HepG2 (cell line): Measurements from ENCODE around the gene CCDC57. TPM values are rescaled to one million over a fixed set of nuclear protein-coding genes. Genes with fewer than 3 reads are reported as not detected.

Experiments used
- DPF2 ChIP-seq: sonication (generic); formaldehyde crosslinking; IDR thresholded peaks from 2 replicates; pipeline ENCODE4 v1.4.0; 2020; ENCODE audit warnings: mild to moderate bottlenecking, low read depth, missing genetic modification reagents, borderline replicate concordance
- ELF4 ChIP-seq: sonication (generic); formaldehyde crosslinking; IDR thresholded peaks from 2 replicates; pipeline ENCODE4 v1.5.0; 2020; ENCODE audit warnings: missing genetic modification reagents, mild to moderate bottlenecking, moderate library complexity, borderline replicate concordance
- EP300 ChIP-seq, 3 experiments: sonication (generic) in 1 of 3; formaldehyde crosslinking in 1 of 3; IDR thresholded peaks; 2 replicates each; pipeline versions ENCODE4 v1.5.1 to v1.6.1; 2011 to 2020; ENCODE audit warnings: low read depth in 2 of 3, low read length in 2 of 3, borderline replicate concordance in 1 of 3, improper control_type of control experiment in 1 of 3, mild to moderate bottlenecking in 1 of 3, missing genetic modification reagents in 1 of 3, moderate library complexity in 1 of 3
- ERF ChIP-seq: IDR thresholded peaks from 2 replicates; pipeline ENCODE4 v1.6.1; 2018; ENCODE audit warnings: missing biosample characterization, missing genetic modification reagents
- KDM2A ChIP-seq: sonication (generic); formaldehyde crosslinking; IDR thresholded peaks from 2 replicates; pipeline ENCODE4 v1.4.0; 2020; ENCODE audit warnings: low read depth, missing genetic modification reagents, borderline replicate concordance
- KLF16 ChIP-seq, 2 experiments: sonication (generic) in 1 of 2; formaldehyde crosslinking in 1 of 2; IDR thresholded peaks; 2 replicates each; pipeline versions ENCODE4 v1.6.1 to v1.8.0; 2016 to 2023; ENCODE audit warnings: missing genetic modification reagents in 2 of 2, missing compliant biosample characterization in 1 of 2
- NFKB2 ChIP-seq: sonication (generic); formaldehyde crosslinking; IDR thresholded peaks from 2 replicates; pipeline ENCODE4 v1.4.0; 2020; ENCODE audit warnings: missing genetic modification reagents, borderline replicate concordance
- PITX1 ChIP-seq: sonication (generic); formaldehyde crosslinking; IDR thresholded peaks from 2 replicates; pipeline ENCODE4 v1.5.1; 2020; ENCODE audit warnings: mild to moderate bottlenecking, missing genetic modification reagents
- RFXANK ChIP-seq: IDR thresholded peaks from 2 replicates; pipeline ENCODE4 v1.6.1; 2016
- RXRB ChIP-seq: IDR thresholded peaks from 2 replicates; pipeline ENCODE4 v1.6.1; 2016; ENCODE audit warnings: borderline replicate concordance, missing genetic modification reagents, missing compliant biosample characterization
- SCMH1 ChIP-seq: sonication (generic); formaldehyde crosslinking; IDR thresholded peaks from 2 replicates; pipeline ENCODE4 v1.9.0; 2021; ENCODE audit warnings: missing genetic modification reagents, mild to moderate bottlenecking, borderline replicate concordance
- SIX4 ChIP-seq: sonication (generic); formaldehyde crosslinking; IDR thresholded peaks from 2 replicates; pipeline ENCODE4 v1.4.0; 2020; ENCODE audit warnings: missing genetic modification reagents
- THYN1 ChIP-seq: sonication (generic); formaldehyde crosslinking; IDR thresholded peaks from 2 replicates; pipeline ENCODE4 v1.8.1; 2023; ENCODE audit warnings: low read depth, mild to moderate bottlenecking, moderate library complexity, missing genetic modification reagents, borderline replicate concordance
- YEATS2 ChIP-seq: sonication (generic); formaldehyde crosslinking; IDR thresholded peaks from 2 replicates; pipeline ENCODE4 v1.4.0; 2020; ENCODE audit warnings: missing genetic modification reagents, borderline replicate concordance
- ZBTB7B ChIP-seq: sonication (generic); formaldehyde crosslinking; IDR thresholded peaks from 2 replicates; pipeline ENCODE4 v1.4.0; 2020; ENCODE audit warnings: missing genetic modification reagents
- ZFY ChIP-seq: sonication (generic); formaldehyde crosslinking; IDR thresholded peaks from 2 replicates; pipeline ENCODE4 v1.4.0; 2020; ENCODE audit warnings: missing genetic modification reagents
- ZNF354B ChIP-seq: sonication (generic); formaldehyde crosslinking; IDR thresholded peaks from 2 replicates; pipeline ENCODE4 v1.8.0; 2022; ENCODE audit warnings: mild to moderate bottlenecking, missing genetic modification reagents
- ZNF713 ChIP-seq: sonication (generic); formaldehyde crosslinking; IDR thresholded peaks from 2 replicates; pipeline ENCODE4 v1.4.0; 2020; ENCODE audit warnings: mild to moderate bottlenecking, missing genetic modification reagents
- ZSCAN29 ChIP-seq: sonication (generic); formaldehyde crosslinking; conservative IDR thresholded peaks from 2 replicates; pipeline ENCODE4 v1.4.0; 2020; ENCODE audit warnings: mild to moderate bottlenecking, missing genetic modification reagents
- polyA plus RNA-seq, 8 experiments: library from polyadenylated mRNA; depleted of rRNA in 3 of 8; stranded (reverse) in 7 of 8; unstranded in 1 of 8; fragments of >200 nt; fragmentation: Illumina TruSeq in 4 of 8; extraction: Trizol in 4 of 8; gene quantifications; 2 replicates each; pipeline versions ENCODE4 v1.2.1 to v1.2.3, GENCODE V29; 2011 to 2016; ENCODE audit warnings: low read depth in 4 of 8, missing spikeins in 1 of 8, mixed read lengths in 1 of 8; ENCODE audit not compliant: insufficient read depth in 1 of 8
- total RNA-seq, 5 experiments: library from RNA; depleted of rRNA; stranded (reverse); fragments of >200 nt; fragmentation: Illumina TruSeq; extraction: Trizol; gene quantifications; 2 replicates each; pipeline ENCODE4 v1.2.3, GENCODE V29; 2016; ENCODE audit warnings: low read depth in 1 of 5
- TF ChIP-seq, protein P1 (sequence below): sonication (generic); formaldehyde crosslinking; IDR thresholded peaks from 2 replicates; pipeline ENCODE4 v1.8.1; 2023; ENCODE audit warnings: missing genetic modification reagents, inconsistent platforms, borderline replicate concordance
- TF ChIP-seq, protein P2 (sequence below): sonication (generic); formaldehyde crosslinking; IDR thresholded peaks from 2 replicates; pipeline ENCODE4 v1.5.0; 2020; ENCODE audit warnings: missing genetic modification reagents
- TF ChIP-seq, protein P3 (sequence below): sonication (generic); formaldehyde crosslinking; IDR thresholded peaks from 2 replicates; pipeline ENCODE4 v1.4.0; 2020; ENCODE audit warnings: missing genetic modification reagents

The CCDC57 gene
- total and polyA plus RNA-seq, 2 of the 13 experiments (the other 11 are each of a cell fraction or from before 2014, with no cell fraction given) = 59.3 to 59.9 TPM

DNA sequence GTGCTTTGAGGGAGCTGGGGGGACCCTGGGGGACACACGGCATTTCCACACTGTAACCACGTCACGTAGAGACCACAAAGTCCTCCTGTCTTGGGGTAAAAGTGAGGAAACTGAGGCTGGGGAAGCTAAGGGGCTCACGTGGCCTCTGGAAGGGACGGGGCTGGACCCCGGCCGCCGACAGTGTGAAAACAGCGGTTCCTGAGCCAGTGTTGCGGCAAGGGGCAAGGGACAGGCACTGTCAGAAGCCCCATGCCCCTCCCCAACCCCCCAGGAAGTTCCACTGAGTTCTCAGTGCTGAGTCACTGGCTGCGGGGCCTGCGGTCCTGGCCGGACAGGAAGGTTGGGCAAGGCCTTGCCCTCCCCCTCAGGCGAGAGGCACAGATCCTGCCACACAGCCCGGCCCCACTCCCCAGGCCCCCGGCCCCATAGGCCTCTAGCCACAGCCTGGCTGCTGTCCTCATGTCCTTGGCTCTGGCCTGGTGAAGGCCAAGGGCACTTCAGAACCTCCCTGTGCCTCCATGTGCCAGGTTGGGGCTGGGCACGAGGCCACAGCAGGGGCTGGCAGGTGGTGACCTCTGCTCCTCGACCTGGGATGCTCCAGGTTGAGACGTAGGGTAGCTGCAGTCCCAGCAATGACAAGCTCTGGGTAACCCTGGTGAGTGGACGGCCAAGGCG lies 5.0 kb upstream of the CCDC57 start (continued):
- TF ChIP-seq, protein P1, sequence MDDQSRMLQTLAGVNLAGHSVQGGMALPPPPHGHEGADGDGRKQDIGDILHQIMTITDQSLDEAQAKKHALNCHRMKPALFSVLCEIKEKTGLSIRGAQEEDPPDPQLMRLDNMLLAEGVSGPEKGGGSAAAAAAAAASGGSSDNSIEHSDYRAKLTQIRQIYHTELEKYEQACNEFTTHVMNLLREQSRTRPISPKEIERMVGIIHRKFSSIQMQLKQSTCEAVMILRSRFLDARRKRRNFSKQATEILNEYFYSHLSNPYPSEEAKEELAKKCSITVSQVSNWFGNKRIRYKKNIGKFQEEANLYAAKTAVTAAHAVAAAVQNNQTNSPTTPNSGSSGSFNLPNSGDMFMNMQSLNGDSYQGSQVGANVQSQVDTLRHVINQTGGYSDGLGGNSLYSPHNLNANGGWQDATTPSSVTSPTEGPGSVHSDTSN (CRISPR knock-in tag) = no peak
- no peak; the same call in 1 of the 2 replicates for TF ChIP-seq RFXANK (CRISPR knock-in tag)
- no peak for TF ChIP-seq ZNF354B (CRISPR knock-in tag)
- no peak for TF ChIP-seq ELF4
- peak; percentile 71; the same call in 1 of the 2 replicates for TF ChIP-seq YEATS2 (CRISPR knock-in tag)
- peak; percentile 76 for TF ChIP-seq RXRB
- TF ChIP-seq KDM2A (CRISPR knock-in tag) = peak; percentile 84
- peak; percentile 61 for TF ChIP-seq DPF2 (CRISPR knock-in tag)
- TF ChIP-seq, protein P2, sequence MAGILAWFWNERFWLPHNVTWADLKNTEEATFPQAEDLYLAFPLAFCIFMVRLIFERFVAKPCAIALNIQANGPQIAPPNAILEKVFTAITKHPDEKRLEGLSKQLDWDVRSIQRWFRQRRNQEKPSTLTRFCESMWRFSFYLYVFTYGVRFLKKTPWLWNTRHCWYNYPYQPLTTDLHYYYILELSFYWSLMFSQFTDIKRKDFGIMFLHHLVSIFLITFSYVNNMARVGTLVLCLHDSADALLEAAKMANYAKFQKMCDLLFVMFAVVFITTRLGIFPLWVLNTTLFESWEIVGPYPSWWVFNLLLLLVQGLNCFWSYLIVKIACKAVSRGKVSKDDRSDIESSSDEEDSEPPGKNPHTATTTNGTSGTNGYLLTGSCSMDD (CRISPR knock-in tag) = peak; percentile 96
- no peak for TF ChIP-seq ZNF713 (CRISPR knock-in tag)
- TF ChIP-seq THYN1 (CRISPR knock-in tag) = no peak
- TF ChIP-seq EP300 (IDR thresholded peaks at IDR 0.05; ENCODE audit: low read depth in 2 of 2, low read length in 2 of 2) = peak in 1 of 2 experiments; percentile 85; a peak in 2 of 4 replicates
- TF ChIP-seq EP300 (CRISPR knock-in tag; IDR thresholded peaks at IDR 0.05; ENCODE audit: borderline replicate concordance) = peak; percentile 88
- TF ChIP-seq PITX1 (CRISPR knock-in tag) = no peak
- no peak; the same call in 1 of the 2 replicates for TF ChIP-seq SIX4
- peak; percentile 91 for TF ChIP-seq NFKB2 (CRISPR knock-in tag)
- peak; percentile 74; the same call in 1 of the 2 replicates for TF ChIP-seq ERF (CRISPR knock-in tag)
- TF ChIP-seq ZSCAN29 (CRISPR knock-in tag) = no peak
- TF ChIP-seq KLF16 (CRISPR knock-in tag; IDR thresholded peaks at IDR 0.05) = peak; percentile 30 to 97; a peak in 3 of 4 replicates
- no peak for TF ChIP-seq SCMH1 (CRISPR knock-in tag)
- peak; percentile 18; the same call in 1 of the 2 replicates for TF ChIP-seq ZBTB7B (CRISPR knock-in tag)
- TF ChIP-seq, protein P3, sequence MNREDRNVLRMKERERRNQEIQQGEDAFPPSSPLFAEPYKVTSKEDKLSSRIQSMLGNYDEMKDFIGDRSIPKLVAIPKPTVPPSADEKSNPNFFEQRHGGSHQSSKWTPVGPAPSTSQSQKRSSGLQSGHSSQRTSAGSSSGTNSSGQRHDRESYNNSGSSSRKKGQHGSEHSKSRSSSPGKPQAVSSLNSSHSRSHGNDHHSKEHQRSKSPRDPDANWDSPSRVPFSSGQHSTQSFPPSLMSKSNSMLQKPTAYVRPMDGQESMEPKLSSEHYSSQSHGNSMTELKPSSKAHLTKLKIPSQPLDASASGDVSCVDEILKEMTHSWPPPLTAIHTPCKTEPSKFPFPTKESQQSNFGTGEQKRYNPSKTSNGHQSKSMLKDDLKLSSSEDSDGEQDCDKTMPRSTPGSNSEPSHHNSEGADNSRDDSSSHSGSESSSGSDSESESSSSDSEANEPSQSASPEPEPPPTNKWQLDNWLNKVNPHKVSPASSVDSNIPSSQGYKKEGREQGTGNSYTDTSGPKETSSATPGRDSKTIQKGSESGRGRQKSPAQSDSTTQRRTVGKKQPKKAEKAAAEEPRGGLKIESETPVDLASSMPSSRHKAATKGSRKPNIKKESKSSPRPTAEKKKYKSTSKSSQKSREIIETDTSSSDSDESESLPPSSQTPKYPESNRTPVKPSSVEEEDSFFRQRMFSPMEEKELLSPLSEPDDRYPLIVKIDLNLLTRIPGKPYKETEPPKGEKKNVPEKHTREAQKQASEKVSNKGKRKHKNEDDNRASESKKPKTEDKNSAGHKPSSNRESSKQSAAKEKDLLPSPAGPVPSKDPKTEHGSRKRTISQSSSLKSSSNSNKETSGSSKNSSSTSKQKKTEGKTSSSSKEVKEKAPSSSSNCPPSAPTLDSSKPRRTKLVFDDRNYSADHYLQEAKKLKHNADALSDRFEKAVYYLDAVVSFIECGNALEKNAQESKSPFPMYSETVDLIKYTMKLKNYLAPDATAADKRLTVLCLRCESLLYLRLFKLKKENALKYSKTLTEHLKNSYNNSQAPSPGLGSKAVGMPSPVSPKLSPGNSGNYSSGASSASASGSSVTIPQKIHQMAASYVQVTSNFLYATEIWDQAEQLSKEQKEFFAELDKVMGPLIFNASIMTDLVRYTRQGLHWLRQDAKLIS = peak; percentile 21; the same call in 1 of the 2 replicates
- peak; percentile 88 for TF ChIP-seq ZFY (CRISPR knock-in tag)
